ENCODE results near the gene GAPT. TPM values are rescaled to one million over a fixed set of nuclear protein-coding genes. Genes with fewer than 3 reads are reported as not detected.

Gene GAPT
- total RNA-seq, 2 experiments from 2014 or later = 11.2 to 15.1 TPM

DNA sequence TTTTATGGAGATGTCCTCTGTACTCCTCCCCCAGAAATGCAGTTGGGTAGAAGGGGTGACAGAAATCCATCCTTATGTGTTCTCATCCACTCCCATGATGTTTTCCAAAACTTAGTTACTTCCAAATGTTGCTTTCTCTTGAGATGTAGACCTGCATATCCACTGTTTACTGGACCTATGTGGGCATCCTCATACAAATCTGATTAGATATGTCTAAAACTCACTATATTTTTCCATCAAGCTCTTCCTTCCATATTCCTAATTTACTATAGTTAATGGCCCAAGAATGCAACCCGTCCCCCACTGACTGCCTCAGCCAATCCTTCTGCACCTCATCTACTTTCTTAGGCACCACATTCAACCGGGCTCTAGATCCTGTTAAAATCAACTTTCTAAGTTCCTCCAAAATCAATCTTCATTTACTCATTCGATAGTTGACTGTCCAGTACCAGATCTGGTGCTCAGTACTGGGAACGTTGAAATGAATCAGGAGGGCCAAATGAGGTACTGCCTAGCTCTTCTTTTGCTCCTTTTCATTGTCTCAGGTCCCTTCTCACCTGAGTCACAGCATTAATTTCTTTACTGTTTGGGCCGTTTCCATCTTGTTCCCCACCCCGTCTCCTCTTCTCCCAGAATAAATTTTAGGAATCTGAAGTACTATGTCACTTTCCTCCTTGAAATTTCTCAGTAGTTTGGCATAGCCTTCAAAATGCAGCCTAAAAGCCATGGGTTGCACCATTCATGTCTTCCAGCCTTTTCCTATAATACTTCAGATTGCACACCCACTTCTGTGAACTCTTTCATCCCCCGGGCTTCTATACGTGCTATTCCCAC, 39.3 kb upstream of the GAPT start:
- Histone ChIP-seq H3K36me3 (ENCODE audit: insufficient read depth, low read length) (no peaks in the 10 kb centered on the region), H3K4me2 (ENCODE audit: low read length) (no peak overlapping the region), H3K4me3 (ENCODE audit: low read depth, low read length, poor library complexity, severe bottlenecking) (no peak overlapping the region), H3K4me1 (ENCODE audit: insufficient read depth, low read length, poor library complexity, severe bottlenecking) (no peaks in the 10 kb centered on the region), H3K79me2 (ENCODE audit: insufficient read depth, low read depth, low read length) (no peaks in the 10 kb centered on the region), H4K20me1 (ENCODE audit: insufficient read depth, low read length) (no peaks in the 10 kb centered on the region), H2AFZ (ENCODE audit: low read length) (no peak overlapping the region), H3K9me2 (ENCODE audit: insufficient read depth, low read length) (no peaks in the 10 kb centered on the region), H3K9me3 (ENCODE audit: low read length) (no peaks in the 10 kb centered on the region), H3K27ac (ENCODE audit: low read depth, low read length, poor library complexity, severe bottlenecking) (no peak overlapping the region)
- intact Hi-C loops (cut with micrococcal nuclease; ENCODE audit: unreplicated experiment) = no loop called here
- BruUV-seq (replicated peaks) = no TSS peak
- no peak for DNase-seq (ENCODE audit: low spot score)
- TF ChIP-seq, protein P1, sequence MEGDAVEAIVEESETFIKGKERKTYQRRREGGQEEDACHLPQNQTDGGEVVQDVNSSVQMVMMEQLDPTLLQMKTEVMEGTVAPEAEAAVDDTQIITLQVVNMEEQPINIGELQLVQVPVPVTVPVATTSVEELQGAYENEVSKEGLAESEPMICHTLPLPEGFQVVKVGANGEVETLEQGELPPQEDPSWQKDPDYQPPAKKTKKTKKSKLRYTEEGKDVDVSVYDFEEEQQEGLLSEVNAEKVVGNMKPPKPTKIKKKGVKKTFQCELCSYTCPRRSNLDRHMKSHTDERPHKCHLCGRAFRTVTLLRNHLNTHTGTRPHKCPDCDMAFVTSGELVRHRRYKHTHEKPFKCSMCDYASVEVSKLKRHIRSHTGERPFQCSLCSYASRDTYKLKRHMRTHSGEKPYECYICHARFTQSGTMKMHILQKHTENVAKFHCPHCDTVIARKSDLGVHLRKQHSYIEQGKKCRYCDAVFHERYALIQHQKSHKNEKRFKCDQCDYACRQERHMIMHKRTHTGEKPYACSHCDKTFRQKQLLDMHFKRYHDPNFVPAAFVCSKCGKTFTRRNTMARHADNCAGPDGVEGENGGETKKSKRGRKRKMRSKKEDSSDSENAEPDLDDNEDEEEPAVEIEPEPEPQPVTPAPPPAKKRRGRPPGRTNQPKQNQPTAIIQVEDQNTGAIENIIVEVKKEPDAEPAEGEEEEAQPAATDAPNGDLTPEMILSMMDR (conservative IDR thresholded peaks at IDR 0.05; ENCODE audit: low read length) = no peak
- TF ChIP-seq EZH2phosphoT487 (IDR thresholded peaks at IDR 0.05; ENCODE audit: borderline replicate concordance, low read depth, low read length) = no peak
- CTCF ChIA-PET (ENCODE audit: unreplicated experiment) = no interaction called here
- POLR2A ChIA-PET = no interaction called here

DNA sequence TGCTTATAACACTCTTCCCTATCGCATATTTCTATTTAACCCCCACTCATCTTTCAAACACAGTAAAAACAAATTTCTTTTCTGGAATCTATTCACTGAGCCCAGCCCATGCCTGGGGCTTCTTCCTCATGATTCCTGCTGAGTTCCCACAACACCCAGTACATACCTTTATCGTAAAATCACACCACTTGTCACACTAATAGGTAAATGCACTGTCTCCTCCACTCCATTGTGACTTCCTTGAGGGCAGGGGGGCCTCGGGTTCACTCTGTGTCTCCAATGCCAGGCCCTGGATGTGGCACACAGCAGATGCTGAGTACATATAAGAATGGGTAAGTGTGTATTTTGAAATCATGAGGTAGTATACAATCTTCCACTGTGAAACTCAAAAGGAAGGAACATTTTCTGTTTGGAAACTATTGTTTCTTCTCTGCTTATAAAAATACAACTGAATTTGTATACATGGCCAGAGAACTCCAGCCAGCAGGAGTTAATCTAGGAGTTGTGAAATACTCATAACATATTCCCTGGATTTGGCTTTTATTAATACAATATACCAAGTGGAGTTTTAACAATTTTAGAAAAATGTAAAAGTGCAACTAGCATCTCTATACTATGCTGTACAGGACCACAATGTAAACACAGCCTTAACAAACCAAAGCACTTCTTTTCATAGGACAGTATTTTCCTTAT, 38.5 kb upstream of the GAPT start:
- ChIA-PET POLR2A (no interaction called here), CTCF (ENCODE audit: unreplicated experiment) (no interaction called here)
- no peaks in the 10 kb centered on the region for H3K4me1 ChIP-seq (ENCODE audit: insufficient read depth, low read length, poor library complexity, severe bottlenecking)
- H3K9me3 ChIP-seq (ENCODE audit: low read length) = no peaks in the 10 kb centered on the region
- no peak overlapping the region for H2AFZ ChIP-seq (ENCODE audit: low read length)
- H3K27ac ChIP-seq (ENCODE audit: low read depth, low read length, poor library complexity, severe bottlenecking) = no peak overlapping the region
- H3K79me2 ChIP-seq (ENCODE audit: insufficient read depth, low read depth, low read length) = no peaks in the 10 kb centered on the region
- H3K9me2 ChIP-seq (ENCODE audit: insufficient read depth, low read length) = no peaks in the 10 kb centered on the region
- no peak for DNase-seq (ENCODE audit: low spot score)
- no peaks in the 10 kb centered on the region for H3K36me3 ChIP-seq (ENCODE audit: insufficient read depth, low read length)
- no TSS peak for BruUV-seq (replicated peaks)
- no peak overlapping the region for H3K4me2 ChIP-seq (ENCODE audit: low read length)
- no peak overlapping the region for H3K4me3 ChIP-seq (ENCODE audit: low read depth, low read length, poor library complexity, severe bottlenecking)
- TF ChIP-seq EZH2phosphoT487 (IDR thresholded peaks at IDR 0.05; ENCODE audit: borderline replicate concordance, low read depth, low read length) = no peak
- TF ChIP-seq, protein P1 (conservative IDR thresholded peaks at IDR 0.05; ENCODE audit: low read length) = no peak
- H4K20me1 ChIP-seq (ENCODE audit: insufficient read depth, low read length) = no peaks in the 10 kb centered on the region
- intact Hi-C loops (cut with micrococcal nuclease; ENCODE audit: unreplicated experiment) = no loop called here

DNA sequence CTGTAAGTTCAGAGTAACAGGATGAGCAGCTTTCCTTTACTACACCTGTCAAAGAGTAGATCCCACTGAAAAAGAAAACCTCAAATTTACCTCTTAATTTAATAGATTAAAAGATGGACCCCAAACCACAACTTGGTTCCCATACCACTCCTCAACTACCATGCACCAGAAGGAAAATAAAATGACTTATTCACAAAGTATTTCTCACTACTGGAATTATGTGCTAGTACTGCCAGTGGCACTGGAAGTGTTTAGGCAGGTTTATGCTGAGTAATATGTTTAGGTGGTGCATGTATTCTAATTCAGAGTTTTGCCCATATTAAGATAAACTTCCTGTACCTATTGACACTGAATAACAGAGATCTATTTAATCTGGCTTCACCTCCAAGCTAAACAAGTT, 37.9 kb upstream of the GAPT start:
- Histone ChIP-seq H4K20me1 (ENCODE audit: insufficient read depth, low read length) (no peaks in the 10 kb centered on the region), H3K4me3 (ENCODE audit: low read depth, low read length, poor library complexity, severe bottlenecking) (no peak overlapping the region), H3K79me2 (ENCODE audit: insufficient read depth, low read depth, low read length) (no peaks in the 10 kb centered on the region), H3K9me2 (ENCODE audit: insufficient read depth, low read length) (no peaks in the 10 kb centered on the region), H3K27ac (ENCODE audit: low read depth, low read length, poor library complexity, severe bottlenecking) (no peak overlapping the region), H2AFZ (ENCODE audit: low read length) (no peak overlapping the region), H3K4me1 (ENCODE audit: insufficient read depth, low read length, poor library complexity, severe bottlenecking) (no peaks in the 10 kb centered on the region), H3K4me2 (ENCODE audit: low read length) (no peak overlapping the region), H3K36me3 (ENCODE audit: insufficient read depth, low read length) (no peaks in the 10 kb centered on the region), H3K9me3 (ENCODE audit: low read length) (no peaks in the 10 kb centered on the region)
- no peak for DNase-seq (ENCODE audit: low spot score)
- POLR2A ChIA-PET = no interaction called here
- CTCF ChIA-PET (ENCODE audit: unreplicated experiment) = no interaction called here
- no TSS peak for BruUV-seq (replicated peaks)
- no peak for TF ChIP-seq EZH2phosphoT487 (IDR thresholded peaks at IDR 0.05; ENCODE audit: borderline replicate concordance, low read depth, low read length)
- TF ChIP-seq, protein P1 (conservative IDR thresholded peaks at IDR 0.05; ENCODE audit: low read length) = no peak
- intact Hi-C loops (cut with micrococcal nuclease; ENCODE audit: unreplicated experiment) = no loop called here
